Measurements from ENCODE around the gene SIDT2. TPM values are rescaled to one million over a fixed set of nuclear protein-coding genes. Genes with fewer than 3 reads are reported as not detected.

The SIDT2 gene
- total RNA-seq, 2 donors from 2014 or later, result 55.9 to 82.2 TPM

- H3K9me3 ChIP-seq, result no peaks in the 10 kb centered on the region
- DNase-seq (ENCODE audit: low spot score) (no peak), ATAC-seq (ENCODE audit: insufficient number of reproducible peaks, low FRiP score, low read depth) (no peak)
- peaks cover 0 to 10% of the 10 kb centered on the region in 2 donors for H3K4me1 ChIP-seq (ENCODE audit: control insufficient read depth in 1 of 2, low read depth in 2 of 2)
- TF ChIP-seq, protein P1, sequence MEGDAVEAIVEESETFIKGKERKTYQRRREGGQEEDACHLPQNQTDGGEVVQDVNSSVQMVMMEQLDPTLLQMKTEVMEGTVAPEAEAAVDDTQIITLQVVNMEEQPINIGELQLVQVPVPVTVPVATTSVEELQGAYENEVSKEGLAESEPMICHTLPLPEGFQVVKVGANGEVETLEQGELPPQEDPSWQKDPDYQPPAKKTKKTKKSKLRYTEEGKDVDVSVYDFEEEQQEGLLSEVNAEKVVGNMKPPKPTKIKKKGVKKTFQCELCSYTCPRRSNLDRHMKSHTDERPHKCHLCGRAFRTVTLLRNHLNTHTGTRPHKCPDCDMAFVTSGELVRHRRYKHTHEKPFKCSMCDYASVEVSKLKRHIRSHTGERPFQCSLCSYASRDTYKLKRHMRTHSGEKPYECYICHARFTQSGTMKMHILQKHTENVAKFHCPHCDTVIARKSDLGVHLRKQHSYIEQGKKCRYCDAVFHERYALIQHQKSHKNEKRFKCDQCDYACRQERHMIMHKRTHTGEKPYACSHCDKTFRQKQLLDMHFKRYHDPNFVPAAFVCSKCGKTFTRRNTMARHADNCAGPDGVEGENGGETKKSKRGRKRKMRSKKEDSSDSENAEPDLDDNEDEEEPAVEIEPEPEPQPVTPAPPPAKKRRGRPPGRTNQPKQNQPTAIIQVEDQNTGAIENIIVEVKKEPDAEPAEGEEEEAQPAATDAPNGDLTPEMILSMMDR (IDR thresholded peaks at IDR 0.05), result no peak
- H3K4me3 ChIP-seq, result no peak overlapping the region
- H3K27me3 ChIP-seq (replicated peaks; ENCODE audit: insufficient read depth), result no peaks in the 10 kb centered on the region
- peaks cover 11% of the 10 kb centered on the region for H3K36me3 ChIP-seq
- no peak overlapping the region for H3K27ac ChIP-seq
Measured at GRCh38 chr11:117172724-117173421, 5.7 kb upstream of the SIDT2 start.

GRCh38 chr11:117175104-117175503 lies 3.4 kb upstream of the SIDT2 start:
- no peak for DNase-seq (ENCODE audit: low spot score)

GRCh38 chr11:117175781-117176180 lies 2.8 kb upstream of the SIDT2 start:
- no peak for ATAC-seq (ENCODE audit: insufficient number of reproducible peaks, low FRiP score, low read depth)
- no peak overlapping the region for H3K4me3 ChIP-seq
- no peak for DNase-seq (ENCODE audit: low spot score)
- TF ChIP-seq, protein P1 (IDR thresholded peaks at IDR 0.05), result no peak
- no peaks in the 10 kb centered on the region for H3K9me3 ChIP-seq
- peaks cover 16 to 27% of the 10 kb centered on the region in 2 donors for H3K4me1 ChIP-seq (ENCODE audit: control insufficient read depth in 1 of 2, low read depth in 2 of 2)
- H3K36me3 ChIP-seq, result no peaks in the 10 kb centered on the region
- H3K27ac ChIP-seq, result no peak overlapping the region
- no peaks in the 10 kb centered on the region for H3K27me3 ChIP-seq (replicated peaks; ENCODE audit: insufficient read depth)

More at GRCh38 chr11:117175104-117175503, 3.4 kb upstream of the SIDT2 start:
- Histone ChIP-seq H3K36me3 (peaks cover 2% of the 10 kb centered on the region), H3K27me3 (replicated peaks; ENCODE audit: insufficient read depth) (no peaks in the 10 kb centered on the region), H3K4me3 (no peak overlapping the region), H3K9me3 (no peaks in the 10 kb centered on the region), H3K4me1 (ENCODE audit: control insufficient read depth in 1 of 2, low read depth in 2 of 2) (peaks cover 9 to 21% of the 10 kb centered on the region in 2 donors), H3K27ac (no peak overlapping the region)
- no peak for ATAC-seq (ENCODE audit: insufficient number of reproducible peaks, low FRiP score, low read depth)
- TF ChIP-seq, protein P1 (IDR thresholded peaks at IDR 0.05), result no peak

GRCh38 chr11:117176186-117176585 lies 2.4 kb upstream of the SIDT2 start:
- no peak overlapping the region for H3K27ac ChIP-seq
- DNase-seq (ENCODE audit: low spot score), result no peak
- no peaks in the 10 kb centered on the region for H3K36me3 ChIP-seq

GRCh38 chr11:117177534-117178209 lies 871 bp upstream of the SIDT2 start:
- H3K27me3 ChIP-seq (replicated peaks; ENCODE audit: insufficient read depth), result no peaks in the 10 kb centered on the region
- DNase-seq (ENCODE audit: low spot score), result no peak
- TF ChIP-seq, protein P1 (IDR thresholded peaks at IDR 0.05), result no peak
- H3K9me3 ChIP-seq, result no peaks in the 10 kb centered on the region
- H3K36me3 ChIP-seq, result peaks cover 11% of the 10 kb centered on the region
- peak overlapping the region; percentile 95 for H3K4me3 ChIP-seq
- H3K27ac ChIP-seq, result peak overlapping the region in 1 of 2 donors; percentile 7
- no peak for ATAC-seq (ENCODE audit: insufficient number of reproducible peaks, low FRiP score, low read depth)
- peaks cover 23 to 37% of the 10 kb centered on the region in 2 donors for H3K4me1 ChIP-seq (ENCODE audit: control insufficient read depth in 1 of 2, low read depth in 2 of 2)

More at GRCh38 chr11:117176186-117176585, 2.4 kb upstream of the SIDT2 start:
- TF ChIP-seq, protein P1 (IDR thresholded peaks at IDR 0.05), result no peak
- no peaks in the 10 kb centered on the region for H3K27me3 ChIP-seq (replicated peaks; ENCODE audit: insufficient read depth)
- H3K9me3 ChIP-seq, result no peaks in the 10 kb centered on the region
- H3K4me3 ChIP-seq, result no peak overlapping the region
- no peak for ATAC-seq (ENCODE audit: insufficient number of reproducible peaks, low FRiP score, low read depth)
- peaks cover 19 to 31% of the 10 kb centered on the region in 2 donors for H3K4me1 ChIP-seq (ENCODE audit: control insufficient read depth in 1 of 2, low read depth in 2 of 2)
